UCSD-AML1 (cell line): Measurements from ENCODE around the gene EEF1A1.
"Not testable (repeated sequence)": the region's sequence is repeated elsewhere in the genome, so short reads cannot be mapped to it uniquely, and the experiment has no call there.

Experiments used
- DNase-seq: peaks from one replicate; lab custom pipeline; 2025; ENCODE audit not compliant: unreplicated experiment; lab: John Stamatoyannopoulos, UW

The EEF1A1 gene

DNA sequence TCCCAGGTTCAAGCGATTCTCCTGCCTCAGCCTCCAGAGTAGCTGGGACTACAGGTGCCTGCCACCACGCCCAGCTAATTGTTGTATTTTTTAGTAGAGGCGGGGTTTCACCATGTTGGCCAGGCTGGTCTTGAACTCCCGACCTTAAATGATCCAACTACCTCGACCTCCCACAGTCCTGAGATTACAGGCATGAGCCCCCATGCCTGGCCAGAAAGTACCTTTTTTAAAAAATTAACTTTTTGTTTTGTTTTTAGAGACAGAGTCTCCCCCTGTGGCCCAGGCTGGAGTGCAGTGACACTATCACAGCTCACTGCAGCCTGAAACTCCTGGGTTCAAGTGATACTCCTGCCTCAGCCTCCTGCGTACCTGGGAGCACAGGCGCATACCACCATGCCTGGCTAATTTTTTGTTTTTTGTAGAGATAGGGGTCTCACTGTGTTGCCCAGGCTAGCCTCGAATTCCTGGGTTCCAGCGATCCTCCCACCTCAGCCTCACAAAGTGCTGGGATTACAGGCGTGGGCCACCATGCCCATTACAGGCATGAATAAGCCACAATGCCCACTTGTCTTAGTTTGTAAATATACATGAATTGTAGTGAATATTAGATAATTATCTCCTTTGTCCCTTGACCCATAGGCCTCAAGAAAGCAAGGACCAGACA is 17.4 kb upstream of the EEF1A1 start:
- no peak for DNase-seq

- no peak for DNase-seq
Observed at GRCh38 chr6:73537677-73538076, 16.8 kb upstream of the EEF1A1 start.

DNA sequence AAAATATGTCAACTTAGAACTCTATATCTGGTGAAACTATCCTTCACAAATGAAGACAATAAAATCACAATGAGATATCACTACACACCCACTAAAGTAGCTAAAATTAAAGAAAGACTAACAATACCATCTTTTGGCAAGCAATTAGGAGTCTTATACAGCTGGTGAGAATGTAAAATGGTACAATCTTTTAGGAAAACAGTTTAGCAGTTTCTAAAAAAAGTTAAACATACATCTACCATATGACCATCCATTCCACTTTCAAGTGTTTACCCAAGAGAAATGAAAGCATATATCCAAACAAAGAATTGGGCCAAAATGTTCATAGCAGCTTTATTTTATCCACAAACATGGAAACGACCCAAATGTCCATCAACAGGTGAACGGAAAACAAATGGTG is 13.8 kb upstream of the EEF1A1 start:
- no peak for DNase-seq

- DNase-seq = no peak
Observed at GRCh38 chr6:73532293-73532692, 11.5 kb upstream of the EEF1A1 start.

DNA sequence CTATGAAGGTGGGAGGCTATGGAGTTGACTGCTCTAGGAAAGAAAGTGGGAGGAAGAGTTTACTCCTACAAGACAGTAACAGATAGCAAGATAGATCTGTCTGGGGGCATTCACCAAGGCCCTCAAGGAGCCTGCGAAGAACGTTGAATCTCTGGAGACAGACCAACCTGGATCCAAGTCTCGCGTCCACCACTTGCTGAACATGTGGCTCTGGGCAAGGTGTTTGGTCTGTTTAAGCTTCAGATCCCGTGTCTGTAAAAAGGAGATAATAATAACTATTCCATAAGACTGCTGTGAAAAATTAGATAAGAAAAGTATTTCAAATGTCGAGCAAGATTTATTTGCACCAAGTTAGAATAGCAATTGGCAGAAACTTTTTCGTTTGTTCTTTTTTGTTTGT is 8.1 kb upstream of the EEF1A1 start:
- DNase-seq = no peak

- no peak for DNase-seq
Observed at GRCh38 chr6:73525546-73526330, 4.9 kb upstream of the EEF1A1 start.

DNA sequence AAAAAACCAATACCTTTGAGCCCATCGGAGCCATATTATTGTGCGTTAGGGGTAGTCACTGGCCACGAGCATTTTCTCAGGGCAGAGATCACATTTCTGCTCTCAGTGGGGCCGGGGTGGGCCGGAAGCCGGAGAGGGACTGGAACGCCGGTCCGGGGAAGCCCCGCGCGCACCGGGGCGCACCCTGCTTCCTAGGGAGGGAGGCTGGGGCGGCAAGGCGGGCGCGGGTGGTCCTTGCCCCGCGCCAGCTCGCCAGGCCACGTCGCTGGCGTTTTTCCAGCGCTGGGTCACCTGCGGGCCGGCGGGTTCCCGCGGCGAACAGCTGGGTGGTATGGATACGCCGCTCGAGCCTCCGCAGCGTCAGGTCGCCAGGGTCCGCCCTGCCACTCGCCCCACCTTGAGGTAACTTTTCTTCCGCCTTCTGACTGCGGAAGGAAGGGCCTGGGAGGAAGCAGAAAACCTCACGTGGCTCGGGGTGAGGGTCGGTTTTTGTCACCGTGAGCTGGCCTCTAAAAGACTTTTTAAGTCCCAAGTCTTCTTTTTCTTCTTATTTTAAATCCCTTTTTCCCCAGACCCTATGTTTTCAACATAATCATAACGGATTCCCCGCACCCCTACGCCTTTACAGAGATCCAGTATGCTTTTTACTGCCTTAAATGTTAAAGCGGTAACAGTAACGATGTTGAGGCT is 2.7 kb upstream of the EEF1A1 start:
- peak; percentile 78 for DNase-seq

DNA sequence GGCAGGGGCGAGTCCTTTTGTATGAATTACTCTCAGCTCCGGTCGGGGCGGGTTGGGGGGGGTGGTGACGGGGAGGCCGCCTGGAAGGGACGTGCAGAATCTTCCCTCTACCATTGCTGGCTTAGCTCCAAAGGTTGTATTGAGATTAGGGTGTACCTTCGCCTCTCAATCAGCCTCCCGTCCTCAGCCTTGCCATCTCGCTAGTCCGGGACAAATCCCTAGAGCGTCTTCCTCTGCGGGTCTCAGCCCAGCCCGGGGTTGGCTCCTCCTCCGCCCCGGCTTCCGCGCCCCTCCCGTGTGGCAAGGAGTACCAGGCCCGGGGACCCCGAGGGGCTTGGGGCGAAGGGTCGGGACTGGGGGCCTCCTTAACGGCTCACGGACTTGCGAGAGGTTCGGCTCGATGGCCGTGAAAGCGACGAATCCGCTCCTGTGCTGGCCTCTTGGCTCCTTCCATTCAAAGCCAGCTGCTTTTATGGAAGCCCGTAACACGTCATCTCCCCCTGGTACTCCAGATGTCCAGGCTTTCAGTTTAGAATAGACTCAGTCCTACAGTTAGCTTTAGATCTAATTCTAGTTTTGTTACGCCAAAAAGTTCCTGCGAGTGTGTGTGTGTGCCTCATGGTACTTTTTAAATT is 636 bp upstream of the EEF1A1 start:
- DNase-seq = peak; percentile 92

DNA sequence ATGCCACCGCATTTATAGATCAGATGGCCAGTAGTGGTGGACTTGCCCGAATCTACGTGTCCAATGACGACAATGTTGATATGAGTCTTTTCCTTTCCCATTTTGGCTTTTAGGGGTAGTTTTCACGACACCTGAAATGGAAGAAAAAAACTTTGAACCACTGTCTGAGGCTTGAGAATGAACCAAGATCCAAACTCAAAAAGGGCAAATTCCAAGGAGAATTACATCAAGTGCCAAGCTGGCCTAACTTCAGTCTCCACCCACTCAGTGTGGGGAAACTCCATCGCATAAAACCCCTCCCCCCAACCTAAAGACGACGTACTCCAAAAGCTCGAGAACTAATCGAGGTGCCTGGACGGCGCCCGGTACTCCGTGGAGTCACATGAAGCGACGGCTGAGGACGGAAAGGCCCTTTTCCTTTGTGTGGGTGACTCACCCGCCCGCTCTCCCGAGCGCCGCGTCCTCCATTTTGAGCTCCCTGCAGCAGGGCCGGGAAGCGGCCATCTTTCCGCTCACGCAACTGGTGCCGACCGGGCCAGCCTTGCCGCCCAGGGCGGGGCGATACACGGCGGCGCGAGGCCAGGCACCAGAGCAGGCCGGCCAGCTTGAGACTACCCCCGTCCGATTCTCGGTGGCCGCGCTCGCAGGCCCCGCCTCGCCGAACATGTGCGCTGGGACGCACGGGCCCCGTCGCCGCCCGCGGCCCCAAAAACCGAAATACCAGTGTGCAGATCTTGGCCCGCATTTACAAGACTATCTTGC is 725 bp downstream of the EEF1A1 start:
- peak; percentile 73 for DNase-seq

GRCh38 chr6:73518982-73519881 is 1.6 kb downstream of the EEF1A1 start:
- not testable (repeated sequence) for DNase-seq

DNA sequence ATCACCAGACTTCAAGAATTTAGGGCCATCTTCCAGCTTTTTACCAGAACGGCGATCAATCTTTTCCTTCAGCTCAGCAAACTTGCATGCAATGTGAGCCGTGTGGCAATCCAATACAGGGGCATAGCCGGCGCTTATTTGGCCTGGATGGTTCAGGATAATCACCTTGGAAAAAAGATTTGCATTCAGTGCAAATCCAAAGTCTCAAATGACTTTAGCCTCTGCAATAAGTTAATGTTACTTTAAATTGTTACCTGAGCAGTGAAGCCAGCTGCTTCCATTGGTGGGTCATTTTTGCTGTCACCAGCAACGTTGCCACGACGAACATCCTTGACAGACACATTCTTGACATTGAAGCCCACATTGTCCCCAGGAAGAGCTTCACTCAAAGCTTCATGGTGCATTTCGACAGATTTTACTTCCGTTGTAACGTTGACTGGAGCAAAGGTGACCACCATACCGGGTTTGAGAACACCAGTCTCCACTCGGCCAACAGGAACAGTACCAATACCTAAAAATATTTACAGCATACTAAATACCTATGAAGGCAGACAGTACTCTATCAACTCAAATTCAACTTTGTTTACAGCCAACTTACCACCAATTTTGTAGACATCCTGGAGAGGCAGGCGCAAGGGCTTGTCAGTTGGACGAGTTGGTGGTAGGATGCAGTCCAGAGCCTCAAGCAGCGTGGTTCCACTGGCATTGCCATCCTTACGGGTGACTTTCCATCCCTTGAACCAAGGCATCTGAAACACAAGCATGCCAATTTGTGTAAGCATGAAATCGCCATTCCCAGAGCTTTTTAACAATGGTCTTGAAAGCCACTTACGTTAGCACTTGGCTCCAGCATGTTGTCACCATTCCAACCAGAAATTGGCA is 2.5 kb downstream of the EEF1A1 start:
- not testable (repeated sequence) for DNase-seq

- DNase-seq = no peak
Observed at GRCh38 chr6:73516514-73517489, 4.0 kb downstream of the EEF1A1 start.

GRCh38 chr6:73515204-73515655 is 5.6 kb downstream of the EEF1A1 start:
- DNase-seq = no peak

DNA sequence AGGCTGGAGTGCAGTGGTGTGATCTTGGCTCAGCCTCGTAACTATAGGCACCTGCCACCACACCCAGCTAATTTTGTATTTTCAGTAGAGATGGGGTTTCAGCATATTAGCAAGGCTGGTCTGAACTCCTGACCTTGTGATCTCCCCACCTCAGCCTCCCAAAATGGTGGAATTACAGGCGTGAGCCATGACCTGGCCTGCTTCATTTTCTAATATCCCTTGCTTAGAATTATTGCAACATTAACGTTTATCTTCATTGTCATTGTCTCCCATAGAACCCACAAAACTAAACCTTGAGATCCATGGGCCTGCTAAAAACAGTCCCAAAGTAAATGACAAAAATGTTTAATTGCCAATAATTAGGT is 6.1 kb downstream of the EEF1A1 start:
- no peak for DNase-seq

- no peak for DNase-seq
Observed at GRCh38 chr6:73513496-73513854, 7.4 kb downstream of the EEF1A1 start.

- DNase-seq = no peak
Observed at GRCh38 chr6:73511796-73512195, 9.0 kb downstream of the EEF1A1 start.

- no peak for DNase-seq
Observed at GRCh38 chr6:73509851-73510250, 11.0 kb downstream of the EEF1A1 start.

DNA sequence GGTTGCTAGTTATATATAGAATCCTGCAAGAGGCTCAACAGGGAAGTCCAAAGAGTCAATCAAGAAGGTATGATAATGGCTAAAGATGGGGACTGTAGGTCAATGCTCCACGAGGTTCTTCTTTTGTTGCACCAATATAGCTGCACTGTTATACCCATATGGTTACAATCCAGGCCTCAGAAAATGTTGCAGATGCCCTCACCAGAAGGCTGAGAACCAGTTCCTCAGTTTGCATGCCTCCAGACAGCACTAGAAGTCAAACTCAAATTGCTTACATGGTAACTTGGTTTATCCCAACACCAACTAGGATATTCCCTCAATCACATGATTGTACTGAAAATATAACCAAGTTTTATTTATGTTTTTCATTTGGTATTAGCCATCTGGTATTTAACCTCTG is 12.1 kb downstream of the EEF1A1 start:
- no peak for DNase-seq
